Body of pancreas (tissue), 4 donors: Measurements from ENCODE around the gene SCUBE1. TPM values are rescaled to one million over a fixed set of nuclear protein-coding genes. Genes with fewer than 3 reads are reported as not detected.

Experiments used
- ATAC-seq: fragments of 150-250 bp; one replicate; pipeline ENCODE4 v1.9.1; 2016
- DNase-seq, 4 donors: peaks; one replicate each; pipeline ENCODE4 v3.0.0-alpha.2; 2019
- H3K27ac ChIP-seq, 4 donors: fragments of 200-600 bp; sonication (generic); 1 replicate in 3 of 4; 2 replicates in 1 of 4; pipeline versions ENCODE4 v1.5.1 to v1.6.1; 2016 to 2019; ENCODE audit warnings: mild to moderate bottlenecking in 1 of 4, mixed read lengths in 1 of 4, moderate library complexity in 1 of 4
- H3K27me3 ChIP-seq, 2 donors: fragments of 200-600 bp; sonication (generic); one replicate each; pipeline ENCODE4 v1.6.0; 2016; ENCODE audit warnings: mild to moderate bottlenecking in 1 of 2
- H3K36me3 ChIP-seq, 2 donors: fragments of 200-600 bp; sonication (generic); replicated peaks in 1 of 2; 2 replicates each; pipeline ENCODE4 v1.5.1; 2016; ENCODE audit warnings: low read depth in 2 of 2; ENCODE audit not compliant: insufficient read depth in 1 of 2
- H3K4me1 ChIP-seq: fragments of 200-600 bp; sonication (generic); one replicate; pipeline ENCODE4 v1.6.0; 2016
- H3K4me3 ChIP-seq, 2 donors: fragments of 200-600 bp; sonication (generic); 1 replicate in 1 of 2; 2 replicates in 1 of 2; pipeline ENCODE4 v1.5.1; 2016 to 2019
- H3K9me3 ChIP-seq, 3 donors: fragments of 200-600 bp; sonication (generic); 1 replicate in 2 of 3; 2 replicates in 1 of 3; pipeline ENCODE4 v1.5.1; 2016
- POLR2A ChIP-seq, 3 donors: fragments of 450-650 bp; IDR thresholded peaks; one replicate each; pipeline ENCODE4 v1.6.1; 2016; ENCODE audit warnings: antibody characterized with exemption in 3 of 3, mild to moderate bottlenecking in 2 of 3
- WGBS, 2 donors: methylation state at CpG; one replicate each; pipeline ENCODE4 v1.1.5; 2017; 5-methylcytosine and 5-hydroxymethylcytosine counted together
- intact Hi-C: fragments of 100-400 bp; cut with DNase I; formaldehyde crosslinking; loops from one replicate; pipeline ENCODE4 v1.15.1; 2023
- total RNA-seq, 2 donors: library from RNA; depleted of rRNA; stranded (reverse); fragments of >200 nt; gene quantifications; one replicate each; pipeline ENCODE4 v1.1.0, GENCODE V29; 2016
- TF ChIP-seq, protein P1 (sequence below), 7 experiments: fragments of 450-650 bp in 4 of 7; fragments of 200-600 bp in 3 of 7; sonication (generic) in 3 of 7; IDR thresholded peaks; one replicate each; pipeline ENCODE4 v1.5.1; 2016 to 2019; ENCODE audit warnings: antibody characterized with exemption in 7 of 7

Gene SCUBE1
- total RNA-seq, 2 donors from 2014 or later: under 0.01 to 0.26 TPM

DNA sequence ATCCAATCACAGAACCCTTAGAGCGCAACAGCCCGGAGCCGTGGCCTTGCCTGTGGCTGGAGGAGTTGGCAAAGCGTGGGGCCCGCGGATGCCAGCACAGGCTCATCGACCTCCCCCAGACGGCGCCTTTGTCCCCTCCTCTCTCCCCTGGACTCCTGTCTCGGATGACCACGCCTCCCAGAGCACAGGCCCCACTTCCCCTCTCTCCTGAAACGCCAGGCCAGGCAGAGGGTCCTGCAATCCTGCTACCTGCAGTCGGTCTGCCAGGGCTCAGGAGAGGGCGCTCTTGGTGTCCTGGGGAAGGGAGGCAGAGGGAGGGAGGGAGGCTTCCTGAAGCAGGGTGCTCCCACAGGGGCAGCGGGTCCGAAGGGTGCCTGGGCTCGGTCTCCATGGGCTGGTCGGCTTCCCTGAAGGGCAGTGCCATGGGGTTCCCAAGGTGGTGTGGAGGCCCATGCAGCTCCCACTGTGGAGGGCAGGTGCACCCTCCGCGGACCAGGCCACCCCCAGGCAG is 139.6 kb downstream of the SCUBE1 start:
- intact Hi-C loops: no loop called here
- DNase-seq: no peak
- no peak overlapping the region for H3K27ac ChIP-seq
- no peak for TF ChIP-seq POLR2A (IDR thresholded peaks at IDR 0.05)
- TF ChIP-seq, protein P1, sequence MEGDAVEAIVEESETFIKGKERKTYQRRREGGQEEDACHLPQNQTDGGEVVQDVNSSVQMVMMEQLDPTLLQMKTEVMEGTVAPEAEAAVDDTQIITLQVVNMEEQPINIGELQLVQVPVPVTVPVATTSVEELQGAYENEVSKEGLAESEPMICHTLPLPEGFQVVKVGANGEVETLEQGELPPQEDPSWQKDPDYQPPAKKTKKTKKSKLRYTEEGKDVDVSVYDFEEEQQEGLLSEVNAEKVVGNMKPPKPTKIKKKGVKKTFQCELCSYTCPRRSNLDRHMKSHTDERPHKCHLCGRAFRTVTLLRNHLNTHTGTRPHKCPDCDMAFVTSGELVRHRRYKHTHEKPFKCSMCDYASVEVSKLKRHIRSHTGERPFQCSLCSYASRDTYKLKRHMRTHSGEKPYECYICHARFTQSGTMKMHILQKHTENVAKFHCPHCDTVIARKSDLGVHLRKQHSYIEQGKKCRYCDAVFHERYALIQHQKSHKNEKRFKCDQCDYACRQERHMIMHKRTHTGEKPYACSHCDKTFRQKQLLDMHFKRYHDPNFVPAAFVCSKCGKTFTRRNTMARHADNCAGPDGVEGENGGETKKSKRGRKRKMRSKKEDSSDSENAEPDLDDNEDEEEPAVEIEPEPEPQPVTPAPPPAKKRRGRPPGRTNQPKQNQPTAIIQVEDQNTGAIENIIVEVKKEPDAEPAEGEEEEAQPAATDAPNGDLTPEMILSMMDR (IDR thresholded peaks at IDR 0.05): no peak
- WGBS, 2 donors: 53 to 59% methylated on average over 14 to 20 of the region's 20 CpGs
- H3K36me3 ChIP-seq: no peaks in the 10 kb centered on the region
- H3K4me3 ChIP-seq: no peak overlapping the region
- no peaks in the 10 kb centered on the region for H3K4me1 ChIP-seq
- ATAC-seq: no peak
- H3K27me3 ChIP-seq: no peaks in the 10 kb centered on the region
- H3K9me3 ChIP-seq: no peaks in the 10 kb centered on the region

DNA sequence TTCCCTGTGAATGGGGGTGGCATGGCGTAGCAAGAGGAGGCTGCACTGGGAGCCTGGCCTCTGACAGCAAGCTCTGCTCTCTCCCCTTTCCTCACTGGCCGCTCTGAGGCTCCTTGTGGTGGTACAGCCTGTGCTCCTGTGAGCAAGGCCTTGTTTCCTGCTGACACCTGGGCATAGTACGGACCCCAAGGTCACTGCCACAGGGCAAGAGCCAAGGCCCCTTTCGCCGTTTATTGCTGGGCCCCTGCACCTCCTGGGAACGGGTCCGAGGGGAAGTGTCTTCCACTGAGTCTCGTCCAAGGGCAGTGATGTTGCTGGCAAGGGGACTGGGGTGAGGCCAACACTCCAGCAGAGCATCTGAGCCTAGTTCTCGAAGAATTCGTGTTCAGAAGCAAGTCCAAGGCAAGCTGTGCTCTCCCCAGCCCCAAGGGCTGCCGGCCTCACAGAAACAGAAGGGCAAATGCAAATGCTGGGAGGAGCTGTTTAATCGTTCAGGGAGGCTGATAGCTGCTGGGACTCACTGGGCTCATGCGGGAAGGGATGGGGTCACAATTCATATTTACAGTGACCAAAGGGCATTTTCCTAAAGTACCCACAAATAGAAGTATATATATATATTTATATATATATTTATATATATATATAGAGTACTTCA is 140.3 kb downstream of the SCUBE1 start:
- ATAC-seq (no peak), DNase-seq (no peak)
- intact Hi-C loops: no loop called here
- TF ChIP-seq, protein P1 (IDR thresholded peaks at IDR 0.05): no peak
- TF ChIP-seq POLR2A (IDR thresholded peaks at IDR 0.05): no peak
- Histone ChIP-seq H3K4me3 (no peak overlapping the region), H3K9me3 (no peaks in the 10 kb centered on the region), H3K36me3 (no peaks in the 10 kb centered on the region), H3K27ac (no peak overlapping the region), H3K4me1 (no peaks in the 10 kb centered on the region), H3K27me3 (no peaks in the 10 kb centered on the region)
- 71 to 78% methylated on average over 8 to 13 of the region's 13 CpGs for WGBS, 2 donors

DNA sequence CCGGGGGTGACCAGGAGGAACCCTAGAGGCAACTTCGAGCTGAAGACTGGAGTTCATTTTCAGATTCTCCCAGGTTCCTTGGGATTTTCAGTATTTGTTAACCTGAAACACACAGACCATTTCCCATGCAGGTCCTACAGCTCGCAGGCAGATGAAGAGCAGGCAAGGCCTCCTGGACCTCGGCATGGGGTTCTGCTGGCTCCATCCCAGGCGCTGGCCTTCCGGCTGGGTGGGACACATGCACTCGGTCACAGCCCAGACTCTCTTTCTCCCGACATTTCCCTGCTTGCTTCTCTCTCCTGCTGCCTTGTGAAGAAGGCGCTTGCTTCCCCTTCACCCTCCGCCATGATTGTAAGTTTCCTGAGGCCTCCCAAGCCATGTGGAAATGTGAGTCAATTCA is 140.8 kb downstream of the SCUBE1 start:
- TF ChIP-seq, protein P1 (IDR thresholded peaks at IDR 0.05): no peak
- no peak for TF ChIP-seq POLR2A (IDR thresholded peaks at IDR 0.05)
- Histone ChIP-seq H3K4me3 (no peak overlapping the region), H3K27me3 (no peaks in the 10 kb centered on the region), H3K27ac (no peak overlapping the region), H3K9me3 (no peaks in the 10 kb centered on the region), H3K36me3 (no peaks in the 10 kb centered on the region), H3K4me1 (no peaks in the 10 kb centered on the region)
- no peak for ATAC-seq
- 88 to 97% methylated on average over 6 to 10 of the region's 10 CpGs for WGBS, 2 donors
- DNase-seq: no peak
- intact Hi-C loops: no loop called here

DNA sequence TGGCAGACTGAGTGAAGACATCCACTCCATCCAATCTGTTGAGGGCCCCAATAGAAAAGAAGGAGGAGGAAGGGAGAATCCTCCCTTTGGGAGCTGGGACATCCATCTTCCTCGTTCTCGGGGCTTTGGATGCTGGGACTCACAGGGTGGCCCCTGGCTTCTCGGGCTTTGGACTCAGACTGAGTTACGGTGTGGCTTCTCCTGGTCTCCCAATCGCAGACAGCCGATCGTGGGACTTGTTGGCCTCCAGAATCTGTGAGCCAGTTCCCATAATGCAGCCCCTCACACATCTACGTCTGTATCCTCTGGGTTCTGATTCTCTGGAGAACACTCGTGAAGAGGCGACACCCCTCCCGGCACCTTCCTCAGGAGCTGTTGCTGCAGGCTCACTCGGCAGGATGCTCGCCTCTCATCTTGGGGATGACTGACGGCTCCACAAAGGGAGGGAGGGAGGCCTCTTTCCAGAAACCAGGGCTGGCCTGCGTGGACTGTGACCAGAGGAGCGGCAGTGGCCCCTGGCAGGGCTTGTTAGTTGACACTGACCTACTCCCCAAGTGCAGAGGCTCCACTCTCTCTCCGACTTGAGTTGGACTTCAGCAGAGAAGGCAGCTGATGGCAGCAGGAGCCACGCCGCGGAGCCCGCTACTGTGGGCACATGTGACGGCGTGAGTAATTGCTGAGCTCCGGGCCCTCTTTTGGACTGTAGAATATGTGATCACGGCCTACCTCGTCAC is 141.5 kb downstream of the SCUBE1 start:
- Histone ChIP-seq H3K27ac (no peak overlapping the region), H3K4me1 (no peaks in the 10 kb centered on the region), H3K27me3 (no peaks in the 10 kb centered on the region), H3K4me3 (no peak overlapping the region), H3K9me3 (no peaks in the 10 kb centered on the region), H3K36me3 (no peaks in the 10 kb centered on the region)
- no peak for DNase-seq
- 91 to 96% methylated on average over 16 to 26 of the region's 26 CpGs for WGBS, 2 donors
- no peak for TF ChIP-seq POLR2A (IDR thresholded peaks at IDR 0.05)
- TF ChIP-seq, protein P1 (IDR thresholded peaks at IDR 0.05): no peak
- intact Hi-C loops: no loop called here
- ATAC-seq: no peak
